Diencephalon (tissue), 1 donor: Measurements from ENCODE around the gene OR4S2. TPM values are rescaled to one million over a fixed set of nuclear protein-coding genes. Genes with fewer than 3 reads are reported as not detected.

Experiments
- total RNA-seq: library from RNA; depleted of rRNA; stranded (reverse); fragments of >200 nt; gene quantifications from one replicate; pipeline ENCODE4 v1.2.3, GENCODE V29; 2014

OR4S2 gene, protein sequence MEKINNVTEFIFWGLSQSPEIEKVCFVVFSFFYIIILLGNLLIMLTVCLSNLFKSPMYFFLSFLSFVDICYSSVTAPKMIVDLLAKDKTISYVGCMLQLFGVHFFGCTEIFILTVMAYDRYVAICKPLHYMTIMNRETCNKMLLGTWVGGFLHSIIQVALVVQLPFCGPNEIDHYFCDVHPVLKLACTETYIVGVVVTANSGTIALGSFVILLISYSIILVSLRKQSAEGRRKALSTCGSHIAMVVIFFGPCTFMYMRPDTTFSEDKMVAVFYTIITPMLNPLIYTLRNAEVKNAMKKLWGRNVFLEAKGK
- total RNA-seq = not detected

DNA sequence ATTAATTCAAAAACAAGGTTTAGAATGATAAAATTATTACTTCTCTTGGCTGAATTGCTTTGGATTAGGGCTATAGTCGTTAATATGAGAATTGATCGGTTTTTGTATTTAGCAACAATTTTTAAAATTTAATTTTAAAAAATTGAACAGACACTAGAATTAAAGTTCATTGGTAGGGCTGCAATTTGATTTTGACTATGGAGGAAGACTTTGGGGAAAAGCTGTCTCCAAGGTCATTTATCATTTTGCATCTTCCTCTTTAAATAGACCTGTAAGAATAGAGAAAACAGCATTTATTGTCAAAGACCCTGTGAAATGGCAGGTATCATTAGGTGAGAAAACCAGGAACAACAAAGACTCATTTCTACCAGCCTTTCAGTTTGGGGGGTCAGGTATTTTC is at the start of gene OR4S2:
Gene OR4S2 (plus strand): TSS at position 301 of the 400 bp plus-strand sequence. CDS start 2,577 bp downstream, outside the sequence.

DNA sequence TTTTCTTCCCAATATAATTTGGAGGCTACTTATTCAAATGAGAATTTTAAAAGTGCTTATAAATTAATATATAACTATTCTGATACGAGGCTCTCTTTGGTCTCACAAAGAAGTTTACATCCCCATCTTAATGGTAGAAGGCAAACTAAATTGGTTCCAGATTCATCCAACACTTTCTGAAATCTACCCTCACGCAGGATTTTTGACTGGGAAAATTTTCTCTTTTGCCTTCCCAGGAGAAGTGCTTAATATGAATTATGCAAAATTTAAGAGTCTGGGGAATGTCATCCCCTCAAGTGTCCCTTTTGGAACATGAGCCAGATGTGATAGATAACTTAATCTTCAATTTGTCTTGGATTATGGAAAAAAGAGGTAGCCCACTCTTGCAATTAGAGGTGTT is 40.6 kb upstream of the OR4S2 start, which contains the start of gene OR4C11:
Gene OR4C11 (minus strand): TSS at position 101 of the 400 bp plus-strand sequence. CDS start 3,272 bp downstream, outside the sequence.

DNA sequence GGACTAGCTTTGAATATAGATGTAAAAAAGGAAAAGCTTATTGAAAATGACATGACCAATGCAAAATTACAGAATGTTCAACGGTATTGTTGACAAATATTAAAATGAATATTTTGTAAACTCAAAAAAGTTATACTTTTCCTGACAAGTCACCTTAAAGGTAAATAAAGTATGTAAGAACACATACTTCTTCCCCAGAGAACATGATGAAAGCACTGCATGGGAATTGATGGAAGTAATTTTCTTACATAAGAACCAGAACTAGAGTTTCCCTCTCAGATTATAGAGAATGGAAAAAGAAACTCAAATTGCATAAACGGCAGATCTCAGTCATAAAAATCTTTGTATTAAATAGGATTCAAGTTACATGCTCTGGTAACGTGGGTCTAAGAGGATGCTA is 13.3 kb upstream of the OR4S2 start, which contains the start of gene OR4P4:
Gene OR4P4 (plus strand): TSS at position 301 of the 400 bp plus-strand sequence.

DNA sequence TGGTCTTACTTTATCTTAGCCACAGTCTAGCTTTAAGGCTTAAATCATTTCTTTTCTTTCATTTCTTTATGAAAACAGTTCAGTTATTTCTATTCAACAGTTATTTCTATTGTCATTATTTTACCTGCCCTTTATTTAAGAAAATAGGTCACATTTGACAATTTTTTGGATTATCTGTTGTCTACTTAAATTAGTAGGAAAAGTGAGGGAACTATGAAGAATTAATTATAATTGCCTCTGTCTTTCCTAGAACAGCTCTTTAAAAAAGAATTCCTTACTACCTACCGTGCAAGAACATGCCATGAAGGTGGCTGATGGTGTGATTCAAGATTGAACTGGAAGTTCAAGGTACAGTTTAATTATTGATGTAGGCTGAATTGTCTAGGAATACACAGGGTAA is 13.8 kb downstream of the OR4S2 start, which contains the start of gene OR4C6:
Gene OR4C6 (plus strand): TSS at position 301 of the 400 bp plus-strand sequence. CDS start 2,966 bp downstream, outside the sequence.

Other genes starting within 250 kb of the OR4S2 start
- not detected for gene OR4C15, start 93.9 kb upstream of the OR4S2 start, total RNA-seq
- gene OR4C16, start 76.2 kb upstream of the OR4S2 start, total RNA-seq = not detected
- not detected for gene OR4C11, start 40.7 kb upstream of the OR4S2 start, total RNA-seq
- not detected for gene OR4P4, start 13.2 kb upstream of the OR4S2 start, total RNA-seq
- gene OR4C6, start 13.9 kb downstream of the OR4S2 start, total RNA-seq = not detected
- gene OR5D13, start 125.1 kb downstream of the OR4S2 start, total RNA-seq = not detected
- gene OR5D14, start 147.2 kb downstream of the OR4S2 start, total RNA-seq = not detected
- not detected for gene OR5L1, start 163.0 kb downstream of the OR4S2 start, total RNA-seq
- not detected for gene OR5D18, start 171.3 kb downstream of the OR4S2 start, total RNA-seq
- not detected for gene OR5L2, start 178.9 kb downstream of the OR4S2 start, total RNA-seq
- gene OR5D16, start 190.4 kb downstream of the OR4S2 start, total RNA-seq = not detected
- gene TRIM51, start 235.0 kb downstream of the OR4S2 start, total RNA-seq = not detected